GM18868 (cell line): ENCODE results near the gene CIB2.

Source experiments
- ATAC-seq: cut with Tn5 transposase; IDR thresholded peaks from one replicate; pipeline ENCODE4 v1.9.1; 2021; ENCODE audit warnings: mild to moderate bottlenecking, moderate library complexity; ENCODE audit not compliant: unreplicated experiment

CIB2 gene

DNA sequence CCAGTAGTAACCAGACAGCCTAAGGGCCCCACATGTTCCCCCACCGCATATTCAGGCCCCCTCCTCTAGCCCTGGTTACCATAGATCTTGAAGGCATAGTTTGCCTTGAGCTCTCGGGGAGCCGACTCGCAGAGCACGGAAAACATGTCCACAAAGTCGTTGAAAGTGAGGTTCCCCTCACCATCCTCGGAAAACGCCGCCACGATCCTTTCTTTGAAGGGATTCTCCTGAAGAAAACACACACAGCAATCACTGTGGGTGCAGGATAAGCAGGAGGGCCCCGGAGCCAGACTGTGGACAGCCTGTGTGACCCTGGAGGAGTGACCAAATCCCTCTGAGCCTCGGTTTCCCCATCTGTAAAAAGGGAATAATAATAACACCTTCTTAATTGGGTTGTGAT lies 22.1 kb downstream of the CIB2 start:
- ATAC-seq = no peak

DNA sequence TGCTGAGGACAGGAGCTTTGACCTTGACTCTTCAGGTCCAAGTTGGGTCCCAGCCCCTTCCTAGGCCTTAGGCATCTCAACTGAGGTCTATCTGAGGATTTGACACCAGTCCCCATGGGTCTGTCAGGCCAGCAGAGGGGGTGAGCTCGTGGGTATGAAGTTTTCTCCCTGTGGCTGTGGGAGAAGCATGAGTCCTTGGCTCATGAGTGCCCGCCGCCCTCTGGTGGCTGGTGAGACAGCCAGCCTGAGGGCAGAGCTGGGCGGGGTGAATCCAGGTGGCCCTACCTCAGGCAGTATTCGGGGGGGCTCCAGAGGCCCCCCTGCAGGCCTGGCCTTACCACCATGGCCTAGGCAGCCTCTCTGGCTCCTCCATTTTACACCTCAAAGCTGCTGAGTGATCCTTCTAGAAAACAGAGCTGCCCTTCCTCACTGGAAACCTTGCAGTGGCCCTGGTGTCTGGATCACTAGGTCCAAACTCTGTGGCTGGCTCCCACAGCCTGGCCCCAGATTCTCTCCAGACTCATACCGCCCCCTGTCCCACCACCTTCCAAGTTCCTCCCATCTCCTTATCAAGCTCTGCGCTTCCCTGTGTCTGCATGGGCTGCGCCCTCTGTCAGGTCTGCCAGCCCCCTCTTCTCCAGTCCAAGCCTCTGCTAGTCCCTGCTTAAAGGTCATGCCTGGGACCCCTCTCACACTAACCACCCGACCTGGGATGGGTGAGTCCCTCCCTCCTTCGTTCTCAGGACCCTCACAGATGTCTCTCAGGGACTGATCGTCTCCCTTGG lies 22.8 kb downstream of the CIB2 start:
- ATAC-seq = peak; percentile 48

- no peak for ATAC-seq
Measured at GRCh38 chr15:78107471-78107870, 23.8 kb downstream of the CIB2 start.

DNA sequence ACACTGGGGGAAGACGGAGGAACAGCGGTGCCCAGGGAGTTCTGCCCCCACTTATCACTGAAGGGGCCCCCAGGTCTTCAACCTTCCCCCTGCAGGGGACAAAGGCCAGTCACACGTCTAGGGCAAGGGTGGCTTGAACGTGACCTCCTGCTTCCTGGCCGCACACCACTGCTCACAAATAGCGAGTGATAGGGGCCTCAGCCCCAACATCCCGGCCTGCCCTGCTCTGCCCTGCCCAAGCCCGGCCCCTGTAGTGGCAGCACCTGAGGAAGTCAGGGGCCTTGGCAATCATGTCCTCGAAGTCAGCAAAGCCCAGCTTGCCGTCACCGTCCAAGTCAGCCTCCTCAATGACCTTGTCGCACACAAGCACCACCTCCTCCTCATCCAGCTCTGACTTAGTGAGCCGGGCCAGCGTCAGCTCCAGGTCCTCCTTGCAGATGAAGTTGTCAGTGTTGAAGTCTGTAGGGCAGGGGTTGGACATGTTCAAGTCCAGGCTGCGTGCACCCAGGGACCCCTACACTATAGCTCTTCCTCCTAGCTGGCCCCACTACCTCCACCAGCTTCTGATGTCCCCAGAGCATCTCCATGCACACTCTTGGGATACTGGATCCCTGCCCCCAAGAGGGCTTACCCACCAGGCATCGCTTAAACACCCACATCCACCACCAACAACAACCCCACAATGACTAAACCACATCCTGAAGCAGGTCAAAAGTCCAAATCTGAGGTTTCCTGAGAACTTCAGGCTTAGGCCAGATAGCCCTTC lies 25.6 kb downstream of the CIB2 start:
- ATAC-seq = no peak

DNA sequence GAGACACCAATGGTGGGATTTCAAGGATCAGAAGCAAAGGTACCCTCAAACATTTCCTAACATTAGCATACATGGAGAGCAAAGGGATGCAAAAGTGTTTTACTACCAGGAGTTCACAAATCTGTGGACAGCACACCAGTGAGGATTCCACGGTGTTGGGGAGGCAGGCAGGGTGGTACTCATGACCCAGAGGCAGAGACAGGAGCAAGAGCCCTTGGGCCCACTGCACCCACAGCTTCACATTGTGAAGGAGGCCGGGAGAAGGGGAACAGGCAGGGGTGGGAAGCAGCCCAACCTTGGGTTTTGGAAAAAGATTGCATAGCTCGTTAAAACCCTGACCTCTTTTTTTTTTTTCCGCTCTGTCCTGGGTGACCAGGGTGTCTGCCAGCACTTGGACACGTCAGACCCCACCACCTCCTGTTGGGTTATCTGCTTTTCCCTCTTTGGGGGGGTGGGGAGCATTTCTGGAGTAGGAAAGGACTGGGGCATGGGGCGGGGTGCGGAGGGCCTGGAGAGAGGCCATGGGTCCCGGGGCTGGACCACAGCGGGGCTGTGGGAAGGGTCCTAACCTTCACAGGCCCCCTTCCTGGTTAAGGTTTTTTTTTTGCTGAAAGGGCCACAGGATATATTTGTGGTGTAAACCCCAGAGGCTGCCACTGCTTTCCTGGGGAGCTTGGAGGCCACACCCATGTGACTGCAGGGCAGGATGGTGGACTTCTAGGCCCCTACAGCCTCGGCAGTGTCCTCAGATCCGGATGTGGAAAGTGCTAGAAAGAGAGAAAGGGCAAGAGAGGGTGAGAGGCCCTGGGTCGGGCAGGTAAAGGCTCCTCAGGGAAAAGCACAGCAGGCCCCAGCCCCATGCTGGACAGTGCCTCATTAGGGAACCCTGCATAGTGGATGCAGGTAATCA lies 26.4 kb downstream of the CIB2 start:
- no peak for ATAC-seq

- peak; percentile 5 for ATAC-seq
Measured at GRCh38 chr15:78104119-78104479, 27.1 kb downstream of the CIB2 start.

DNA sequence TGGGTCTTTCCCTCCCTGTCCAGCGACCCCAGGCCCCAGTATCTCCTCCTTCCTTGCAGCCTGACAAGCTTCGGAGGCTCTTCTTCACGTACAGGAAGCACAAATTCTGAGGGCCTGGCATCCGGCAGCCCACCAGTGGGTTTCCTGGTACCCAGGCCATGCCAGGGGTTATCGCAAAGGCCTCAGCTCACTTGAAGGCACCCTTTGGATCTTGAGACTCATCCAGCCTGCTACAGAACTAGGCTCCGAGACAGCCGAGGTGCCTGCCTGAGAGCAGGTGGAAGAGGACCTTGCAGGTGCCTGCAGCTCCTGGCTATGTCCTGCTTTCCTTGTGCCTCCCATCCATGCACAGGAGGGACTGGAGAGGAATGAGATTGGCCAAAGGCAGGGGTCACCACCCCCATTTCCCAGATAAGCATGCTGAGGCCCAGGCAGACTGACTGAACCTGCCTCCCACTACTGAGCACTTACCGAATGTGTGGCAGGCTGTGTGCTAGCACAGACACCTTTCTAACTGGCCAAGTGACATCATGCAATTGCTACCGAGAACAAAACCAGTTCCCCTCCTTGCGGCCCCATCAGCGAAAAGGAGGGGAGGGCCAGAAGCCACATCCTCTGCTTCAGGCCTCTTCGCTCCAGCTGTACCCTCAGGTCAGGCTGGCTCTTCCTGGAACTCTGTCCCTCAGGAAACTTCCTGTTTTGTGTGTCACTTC lies 27.7 kb downstream of the CIB2 start:
- ATAC-seq = peak; percentile 83

DNA sequence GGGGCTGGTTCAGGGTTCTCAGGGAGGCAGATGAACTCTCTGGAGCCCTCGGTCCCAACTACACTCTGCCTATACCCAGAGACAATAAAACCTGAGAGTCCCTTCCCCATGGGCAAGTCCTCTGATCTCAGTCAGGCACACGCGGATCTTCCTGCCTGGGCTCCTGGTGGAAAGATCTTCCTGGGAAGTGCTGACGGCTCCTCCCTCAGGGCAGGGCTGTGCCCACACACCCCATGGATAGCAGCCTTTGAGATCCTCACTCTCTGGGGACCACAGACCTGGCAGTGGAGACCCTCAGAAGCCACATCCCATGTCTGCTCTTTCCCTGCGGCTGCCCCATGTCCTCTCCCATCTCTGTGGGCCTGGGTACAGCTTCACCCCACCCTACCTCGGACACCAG lies 28.5 kb downstream of the CIB2 start:
- no peak for ATAC-seq

- no peak for ATAC-seq
Measured at GRCh38 chr15:78102211-78102610, 29.0 kb downstream of the CIB2 start.

- ATAC-seq = no peak
Measured at GRCh38 chr15:78101423-78102105, 29.7 kb downstream of the CIB2 start.

GRCh38 chr15:78100886-78101285 lies 30.4 kb downstream of the CIB2 start:
- no peak for ATAC-seq

DNA sequence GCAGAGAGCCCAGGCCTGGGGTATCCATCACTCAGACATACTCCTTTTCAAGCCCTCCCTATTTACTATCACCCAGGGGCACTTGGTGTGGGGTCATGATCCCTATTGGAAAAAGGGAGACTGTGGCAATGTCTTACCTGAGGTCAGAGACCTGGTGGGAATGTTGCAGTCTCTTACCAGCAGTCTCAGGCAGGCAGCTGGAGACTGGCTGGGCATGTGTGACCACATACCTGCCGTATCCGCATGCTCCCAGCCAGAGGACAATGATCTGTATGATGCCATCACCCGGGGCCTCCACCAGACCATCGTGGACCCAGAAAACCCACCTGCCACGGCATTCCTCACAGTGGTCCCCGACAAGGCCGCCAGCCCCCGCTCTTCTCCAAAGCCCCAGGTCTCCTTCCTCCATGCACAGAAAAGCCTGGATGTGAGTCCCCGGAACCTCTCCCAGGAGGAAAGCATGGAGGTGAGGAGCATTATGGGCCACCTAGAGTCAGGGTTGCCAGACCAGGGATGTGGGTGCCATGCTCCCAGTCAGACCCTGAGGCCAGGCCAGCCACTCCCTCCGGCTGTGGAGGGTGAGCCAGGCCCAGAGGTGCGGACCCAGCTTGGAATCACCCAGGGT lies 33.0 kb downstream of the CIB2 start:
- ATAC-seq = no peak

DNA sequence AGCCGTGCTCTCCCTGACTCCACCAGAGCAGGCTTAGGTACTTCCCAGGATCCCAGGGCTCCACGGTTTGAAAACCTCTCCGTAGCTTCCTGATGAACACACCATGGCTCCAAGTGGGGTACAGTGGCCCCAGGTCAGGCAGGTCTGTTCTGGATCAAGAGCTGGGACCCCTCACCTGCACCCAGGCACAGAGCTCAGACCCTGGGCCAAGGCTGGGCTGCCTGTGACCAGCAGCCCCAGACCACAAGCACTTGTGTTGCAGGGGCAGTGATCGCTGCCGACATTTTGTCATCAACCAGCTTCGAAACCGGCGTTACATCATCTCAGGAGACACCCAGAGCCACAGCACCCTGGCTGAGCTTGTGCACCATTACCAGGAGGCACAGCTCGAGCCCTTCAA lies 33.6 kb downstream of the CIB2 start:
- no peak for ATAC-seq

DNA sequence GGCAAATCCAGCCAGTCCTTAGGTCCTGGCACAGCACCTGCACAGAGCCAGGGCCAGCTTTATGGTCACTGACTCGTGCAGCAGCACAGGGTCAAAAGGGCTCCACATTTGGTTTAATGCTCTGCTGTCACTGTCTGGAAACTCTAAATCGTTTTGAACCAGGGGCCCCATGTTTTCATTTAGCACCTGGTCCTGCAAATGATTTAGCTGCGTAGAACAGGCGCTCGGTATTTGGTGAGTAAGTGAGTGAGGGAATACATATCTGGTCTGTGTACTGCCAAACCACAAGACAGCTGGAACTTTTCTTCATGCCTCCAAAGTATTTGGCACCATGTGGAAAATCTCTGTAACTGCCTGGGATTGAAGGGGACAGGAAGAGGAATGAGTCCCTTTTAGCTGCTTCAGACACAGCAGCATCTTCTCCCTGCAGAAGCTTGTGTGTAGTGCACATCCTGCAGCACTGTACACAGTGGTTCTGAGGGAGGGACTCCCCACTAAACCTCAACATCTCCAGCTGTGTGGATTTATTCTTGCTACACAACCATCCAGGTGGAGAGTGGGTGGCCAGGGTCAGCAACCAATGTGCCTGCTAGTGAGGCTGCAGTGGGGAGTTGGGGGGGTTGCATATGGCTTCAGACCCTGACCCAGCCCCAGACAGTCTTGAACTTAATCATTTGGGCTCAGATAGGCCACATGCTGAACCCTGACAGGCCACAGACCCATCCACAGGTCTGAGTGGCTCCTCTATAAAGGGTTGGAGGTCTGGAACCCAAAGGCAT lies 37.8 kb downstream of the CIB2 start:
- ATAC-seq = no peak

DNA sequence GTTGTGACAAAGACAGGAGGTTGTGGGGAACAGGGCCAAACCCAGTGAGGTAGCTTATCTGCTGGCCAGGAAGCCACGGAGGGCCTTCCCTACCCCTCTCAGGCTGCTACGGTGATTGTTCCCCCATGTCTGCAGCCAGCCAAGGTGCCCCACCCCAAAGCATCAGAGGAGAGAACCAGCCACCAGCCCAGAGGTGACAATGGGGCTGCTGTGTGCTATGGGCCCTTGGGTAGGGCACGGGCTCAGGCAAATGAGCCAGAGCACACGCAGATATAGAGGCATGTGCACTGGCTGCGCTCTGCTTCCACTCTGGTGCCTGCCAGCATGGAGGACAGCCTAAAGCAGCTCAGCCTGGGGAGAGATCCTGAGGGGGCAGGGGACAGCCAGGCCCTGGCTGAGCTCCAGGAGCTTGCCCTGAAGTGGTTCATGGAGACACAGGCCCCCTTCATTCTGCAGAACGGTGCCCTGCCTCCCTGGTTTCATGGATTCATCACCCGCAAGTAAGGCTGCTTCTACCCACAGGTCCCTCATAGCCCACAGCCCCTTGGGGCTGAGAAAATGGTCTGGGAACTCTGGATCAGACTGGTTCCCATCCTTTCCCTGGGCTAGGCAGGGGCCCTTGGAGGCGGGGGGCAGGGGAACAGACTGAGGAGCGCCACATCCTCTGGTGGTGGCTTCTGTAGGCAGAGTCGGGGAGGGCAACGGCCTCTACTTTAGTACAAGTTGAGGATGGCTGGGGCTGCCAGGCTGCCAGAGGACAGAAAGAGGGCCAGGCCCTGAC lies 38.8 kb downstream of the CIB2 start, which contains the start of gene SH2D7:
SH2D7 (plus strand) TSS at position 301 of the 781 bp plus-strand sequence; CDS start at position 325, 24 bp downstream.
- ATAC-seq = no peak

DNA sequence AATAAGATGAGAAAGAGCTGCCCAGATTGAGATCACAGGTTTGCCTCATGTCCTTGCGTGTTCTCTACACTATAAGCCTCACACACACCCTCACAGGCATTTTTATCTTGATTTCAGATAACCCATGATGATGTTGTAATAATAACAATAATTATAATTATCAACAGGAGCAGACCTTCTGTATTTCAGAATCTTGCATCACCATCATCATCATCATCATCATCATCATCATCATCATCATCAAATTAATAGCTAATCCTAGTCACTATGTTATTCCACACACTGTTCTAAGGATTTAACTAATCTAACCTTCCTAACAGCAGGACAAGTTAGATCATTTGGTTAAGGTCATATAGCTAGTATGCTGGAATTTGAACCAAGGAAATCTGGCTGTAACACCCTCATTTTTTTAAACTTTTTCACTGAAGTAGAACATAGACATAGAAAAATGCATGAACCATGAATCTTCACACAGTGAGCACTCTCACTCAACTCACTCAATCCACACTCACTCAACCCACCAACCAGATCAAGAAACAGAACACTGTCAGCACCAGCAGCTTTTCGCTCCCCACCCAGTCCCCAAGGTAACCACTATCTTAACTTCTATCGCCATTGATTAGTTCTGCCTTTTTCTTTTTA lies 40.7 kb downstream of the CIB2 start:
- no peak for ATAC-seq

GRCh38 chr15:78088773-78089080 lies 42.5 kb downstream of the CIB2 start:
- no peak for ATAC-seq
